HepG2 (cell line): ENCODE data around the gene RAP1A. TPM values are rescaled to one million over a fixed set of nuclear protein-coding genes. Genes with fewer than 3 reads are reported as not detected.
A peak's percentile ranks its signal among the peaks of the same experiment; 100 is the strongest.

Experiments
- EP300 ChIP-seq, 3 experiments: sonication (generic) in 1 of 3; formaldehyde crosslinking in 1 of 3; IDR thresholded peaks; 2 replicates each; pipeline versions ENCODE4 v1.5.1 to v1.6.1; 2011 to 2020; ENCODE audit warnings: low read depth in 2 of 3, low read length in 2 of 3, borderline replicate concordance in 1 of 3, improper control_type of control experiment in 1 of 3, mild to moderate bottlenecking in 1 of 3, missing genetic modification reagents in 1 of 3, moderate library complexity in 1 of 3
- FOSL2 ChIP-seq: sonication (generic); formaldehyde crosslinking; IDR thresholded peaks from 2 replicates; pipeline ENCODE4 v1.4.0; 2020; ENCODE audit warnings: missing genetic modification reagents
- MAFK ChIP-seq, 2 experiments: IDR thresholded peaks in 1 of 2; conservative IDR thresholded peaks in 1 of 2; 2 replicates each; pipeline ENCODE4 v1.6.1; 2011; ENCODE audit warnings: improper control_type of control experiment in 2 of 2, low read length in 2 of 2
- NAIF1 ChIP-seq: sonication (generic); formaldehyde crosslinking; IDR thresholded peaks from 2 replicates; pipeline ENCODE4 v1.5.0; 2020; ENCODE audit warnings: mild to moderate bottlenecking, missing genetic modification reagents, borderline replicate concordance
- PHB2 ChIP-seq: fragments of 450-650 bp; IDR thresholded peaks from 2 replicates; pipeline ENCODE4 v1.6.1; 2018; ENCODE audit not compliant: partially characterized antibody
- RELA ChIP-seq: sonication (generic); formaldehyde crosslinking; IDR thresholded peaks from 2 replicates; pipeline ENCODE4 v1.4.0; 2020; ENCODE audit warnings: missing genetic modification reagents
- ZNF607 ChIP-seq: sonication (generic); formaldehyde crosslinking; IDR thresholded peaks from 2 replicates; pipeline ENCODE4 v1.5.1; 2020; ENCODE audit warnings: missing genetic modification reagents, mild to moderate bottlenecking, borderline replicate concordance
- polyA plus RNA-seq, 8 experiments: library from polyadenylated mRNA; depleted of rRNA in 3 of 8; stranded (reverse) in 7 of 8; unstranded in 1 of 8; fragments of >200 nt; fragmentation: Illumina TruSeq in 4 of 8; extraction: Trizol in 4 of 8; gene quantifications; 2 replicates each; pipeline versions ENCODE4 v1.2.1 to v1.2.3, GENCODE V29; 2011 to 2016; ENCODE audit warnings: low read depth in 4 of 8, missing spikeins in 1 of 8, mixed read lengths in 1 of 8; ENCODE audit not compliant: insufficient read depth in 1 of 8
- total RNA-seq, 5 experiments: library from RNA; depleted of rRNA; stranded (reverse); fragments of >200 nt; fragmentation: Illumina TruSeq; extraction: Trizol; gene quantifications; 2 replicates each; pipeline ENCODE4 v1.2.3, GENCODE V29; 2016; ENCODE audit warnings: low read depth in 1 of 5
- TF ChIP-seq, protein P1 (sequence below): IDR thresholded peaks from 2 replicates; pipeline ENCODE4 v1.6.1; 2018; ENCODE audit warnings: missing genetic modification reagents, mild to moderate bottlenecking, missing compliant biosample characterization
- TF ChIP-seq, protein P2 (sequence below): sonication (generic); formaldehyde crosslinking; IDR thresholded peaks from 2 replicates; pipeline ENCODE4 v1.5.0; 2020; ENCODE audit warnings: mild to moderate bottlenecking, missing genetic modification reagents
- TF ChIP-seq, protein P3 (sequence below): sonication (generic); formaldehyde crosslinking; IDR thresholded peaks from 2 replicates; pipeline ENCODE4 v1.4.0; 2020; ENCODE audit warnings: mild to moderate bottlenecking, missing genetic modification reagents
- TF ChIP-seq, protein P4 (sequence below): sonication (generic); formaldehyde crosslinking; IDR thresholded peaks from 2 replicates; pipeline ENCODE4 v1.9.0; 2021; ENCODE audit warnings: mild to moderate bottlenecking, missing genetic modification reagents
- TF ChIP-seq, protein P5 (sequence below): IDR thresholded peaks from 2 replicates; pipeline ENCODE4 v1.6.1; 2016; ENCODE audit warnings: low read depth

RAP1A gene
- total and polyA plus RNA-seq, 2 of the 13 experiments (the other 11 are each of a cell fraction or from before 2014, with no cell fraction given) = 19.0 to 20.7 TPM

DNA sequence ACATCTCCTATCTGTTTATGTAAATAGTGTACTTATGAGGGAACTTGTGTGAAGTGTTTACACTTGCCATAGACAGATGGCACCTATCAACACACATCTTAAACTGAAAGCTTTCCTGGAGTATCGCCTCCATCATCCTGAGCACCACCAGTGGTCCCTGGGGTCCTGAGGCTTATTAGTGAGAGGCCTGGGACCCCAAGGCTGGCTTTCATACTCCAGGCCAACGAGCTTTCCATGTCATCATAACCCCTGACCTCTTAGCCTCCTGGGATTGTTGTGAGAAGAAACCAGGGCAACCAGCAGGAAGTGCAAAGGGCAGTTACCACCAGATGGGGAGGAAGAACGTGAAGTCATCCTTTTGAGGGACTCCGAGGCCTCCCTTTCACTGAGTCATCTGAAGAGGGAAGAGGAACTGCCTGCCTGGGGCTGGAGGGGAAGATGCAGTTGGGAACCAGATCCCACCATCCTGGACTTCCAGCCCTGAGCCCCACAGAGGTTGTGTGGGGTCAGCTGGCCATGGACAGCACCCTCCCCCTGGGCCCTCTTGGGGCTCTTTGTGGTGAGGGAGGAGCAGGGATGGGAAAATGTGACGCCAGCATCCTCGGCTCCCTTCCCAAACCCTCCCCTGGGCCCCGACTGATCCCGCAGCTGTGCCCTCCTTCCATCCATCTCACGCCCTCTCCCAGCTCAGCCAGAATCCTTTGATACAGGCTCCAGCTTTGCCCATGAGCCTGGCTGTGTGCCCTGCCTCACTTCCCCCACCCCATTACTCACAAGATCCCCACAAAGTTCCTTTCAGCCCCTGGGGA is 113.8 kb downstream of the RAP1A start (continued):
- TF ChIP-seq, protein P1, sequence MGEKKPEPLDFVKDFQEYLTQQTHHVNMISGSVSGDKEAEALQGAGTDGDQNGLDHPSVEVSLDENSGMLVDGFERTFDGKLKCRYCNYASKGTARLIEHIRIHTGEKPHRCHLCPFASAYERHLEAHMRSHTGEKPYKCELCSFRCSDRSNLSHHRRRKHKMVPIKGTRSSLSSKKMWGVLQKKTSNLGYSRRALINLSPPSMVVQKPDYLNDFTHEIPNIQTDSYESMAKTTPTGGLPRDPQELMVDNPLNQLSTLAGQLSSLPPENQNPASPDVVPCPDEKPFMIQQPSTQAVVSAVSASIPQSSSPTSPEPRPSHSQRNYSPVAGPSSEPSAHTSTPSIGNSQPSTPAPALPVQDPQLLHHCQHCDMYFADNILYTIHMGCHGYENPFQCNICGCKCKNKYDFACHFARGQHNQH (CRISPR knock-in tag) = peak; percentile 49; the same call in 1 of the 2 replicates
- TF ChIP-seq MAFK (conservative IDR thresholded peaks at IDR 0.05 in 1 of 2, IDR thresholded peaks at IDR 0.05 in 1 of 2; ENCODE audit: low read length in 2 of 2) = peak; percentile 29 to 49; a peak in 3 of 4 replicates
- TF ChIP-seq, protein P2, sequence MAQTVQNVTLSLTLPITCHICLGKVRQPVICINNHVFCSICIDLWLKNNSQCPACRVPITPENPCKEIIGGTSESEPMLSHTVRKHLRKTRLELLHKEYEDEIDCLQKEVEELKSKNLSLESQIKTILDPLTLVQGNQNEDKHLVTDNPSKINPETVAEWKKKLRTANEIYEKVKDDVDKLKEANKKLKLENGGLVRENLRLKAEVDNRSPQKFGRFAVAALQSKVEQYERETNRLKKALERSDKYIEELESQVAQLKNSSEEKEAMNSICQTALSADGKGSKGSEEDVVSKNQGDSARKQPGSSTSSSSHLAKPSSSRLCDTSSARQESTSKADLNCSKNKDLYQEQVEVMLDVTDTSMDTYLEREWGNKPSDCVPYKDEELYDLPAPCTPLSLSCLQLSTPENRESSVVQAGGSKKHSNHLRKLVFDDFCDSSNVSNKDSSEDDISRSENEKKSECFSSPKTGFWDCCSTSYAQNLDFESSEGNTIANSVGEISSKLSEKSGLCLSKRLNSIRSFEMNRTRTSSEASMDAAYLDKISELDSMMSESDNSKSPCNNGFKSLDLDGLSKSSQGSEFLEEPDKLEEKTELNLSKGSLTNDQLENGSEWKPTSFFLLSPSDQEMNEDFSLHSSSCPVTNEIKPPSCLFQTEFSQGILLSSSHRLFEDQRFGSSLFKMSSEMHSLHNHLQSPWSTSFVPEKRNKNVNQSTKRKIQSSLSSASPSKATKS = no peak
- no peak for TF ChIP-seq RELA (CRISPR knock-in tag)
- peak; percentile 90 for TF ChIP-seq FOSL2
- no peak for TF ChIP-seq PHB2
- TF ChIP-seq NAIF1 (CRISPR knock-in tag) = no peak
- TF ChIP-seq EP300 (IDR thresholded peaks at IDR 0.05; ENCODE audit: low read depth in 2 of 2, low read length in 2 of 2) = peak; percentile 53 to 78; a peak in 3 of 4 replicates
- TF ChIP-seq EP300 (CRISPR knock-in tag; IDR thresholded peaks at IDR 0.05; ENCODE audit: borderline replicate concordance) = peak; percentile 56; the same call in 1 of the 2 replicates
- TF ChIP-seq, protein P3, sequence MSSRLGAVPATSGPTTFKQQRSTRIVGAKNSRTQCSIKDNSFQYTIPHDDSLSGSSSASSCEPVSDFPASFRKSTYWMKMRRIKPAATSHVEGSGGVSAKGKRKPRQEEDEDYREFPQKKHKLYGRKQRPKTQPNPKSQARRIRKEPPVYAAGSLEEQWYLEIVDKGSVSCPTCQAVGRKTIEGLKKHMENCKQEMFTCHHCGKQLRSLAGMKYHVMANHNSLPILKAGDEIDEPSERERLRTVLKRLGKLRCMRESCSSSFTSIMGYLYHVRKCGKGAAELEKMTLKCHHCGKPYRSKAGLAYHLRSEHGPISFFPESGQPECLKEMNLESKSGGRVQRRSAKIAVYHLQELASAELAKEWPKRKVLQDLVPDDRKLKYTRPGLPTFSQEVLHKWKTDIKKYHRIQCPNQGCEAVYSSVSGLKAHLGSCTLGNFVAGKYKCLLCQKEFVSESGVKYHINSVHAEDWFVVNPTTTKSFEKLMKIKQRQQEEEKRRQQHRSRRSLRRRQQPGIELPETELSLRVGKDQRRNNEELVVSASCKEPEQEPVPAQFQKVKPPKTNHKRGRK (CRISPR knock-in tag) = no peak
- TF ChIP-seq ZNF607 (CRISPR knock-in tag) = peak; percentile 56; the same call in 1 of the 2 replicates
- TF ChIP-seq, protein P4, sequence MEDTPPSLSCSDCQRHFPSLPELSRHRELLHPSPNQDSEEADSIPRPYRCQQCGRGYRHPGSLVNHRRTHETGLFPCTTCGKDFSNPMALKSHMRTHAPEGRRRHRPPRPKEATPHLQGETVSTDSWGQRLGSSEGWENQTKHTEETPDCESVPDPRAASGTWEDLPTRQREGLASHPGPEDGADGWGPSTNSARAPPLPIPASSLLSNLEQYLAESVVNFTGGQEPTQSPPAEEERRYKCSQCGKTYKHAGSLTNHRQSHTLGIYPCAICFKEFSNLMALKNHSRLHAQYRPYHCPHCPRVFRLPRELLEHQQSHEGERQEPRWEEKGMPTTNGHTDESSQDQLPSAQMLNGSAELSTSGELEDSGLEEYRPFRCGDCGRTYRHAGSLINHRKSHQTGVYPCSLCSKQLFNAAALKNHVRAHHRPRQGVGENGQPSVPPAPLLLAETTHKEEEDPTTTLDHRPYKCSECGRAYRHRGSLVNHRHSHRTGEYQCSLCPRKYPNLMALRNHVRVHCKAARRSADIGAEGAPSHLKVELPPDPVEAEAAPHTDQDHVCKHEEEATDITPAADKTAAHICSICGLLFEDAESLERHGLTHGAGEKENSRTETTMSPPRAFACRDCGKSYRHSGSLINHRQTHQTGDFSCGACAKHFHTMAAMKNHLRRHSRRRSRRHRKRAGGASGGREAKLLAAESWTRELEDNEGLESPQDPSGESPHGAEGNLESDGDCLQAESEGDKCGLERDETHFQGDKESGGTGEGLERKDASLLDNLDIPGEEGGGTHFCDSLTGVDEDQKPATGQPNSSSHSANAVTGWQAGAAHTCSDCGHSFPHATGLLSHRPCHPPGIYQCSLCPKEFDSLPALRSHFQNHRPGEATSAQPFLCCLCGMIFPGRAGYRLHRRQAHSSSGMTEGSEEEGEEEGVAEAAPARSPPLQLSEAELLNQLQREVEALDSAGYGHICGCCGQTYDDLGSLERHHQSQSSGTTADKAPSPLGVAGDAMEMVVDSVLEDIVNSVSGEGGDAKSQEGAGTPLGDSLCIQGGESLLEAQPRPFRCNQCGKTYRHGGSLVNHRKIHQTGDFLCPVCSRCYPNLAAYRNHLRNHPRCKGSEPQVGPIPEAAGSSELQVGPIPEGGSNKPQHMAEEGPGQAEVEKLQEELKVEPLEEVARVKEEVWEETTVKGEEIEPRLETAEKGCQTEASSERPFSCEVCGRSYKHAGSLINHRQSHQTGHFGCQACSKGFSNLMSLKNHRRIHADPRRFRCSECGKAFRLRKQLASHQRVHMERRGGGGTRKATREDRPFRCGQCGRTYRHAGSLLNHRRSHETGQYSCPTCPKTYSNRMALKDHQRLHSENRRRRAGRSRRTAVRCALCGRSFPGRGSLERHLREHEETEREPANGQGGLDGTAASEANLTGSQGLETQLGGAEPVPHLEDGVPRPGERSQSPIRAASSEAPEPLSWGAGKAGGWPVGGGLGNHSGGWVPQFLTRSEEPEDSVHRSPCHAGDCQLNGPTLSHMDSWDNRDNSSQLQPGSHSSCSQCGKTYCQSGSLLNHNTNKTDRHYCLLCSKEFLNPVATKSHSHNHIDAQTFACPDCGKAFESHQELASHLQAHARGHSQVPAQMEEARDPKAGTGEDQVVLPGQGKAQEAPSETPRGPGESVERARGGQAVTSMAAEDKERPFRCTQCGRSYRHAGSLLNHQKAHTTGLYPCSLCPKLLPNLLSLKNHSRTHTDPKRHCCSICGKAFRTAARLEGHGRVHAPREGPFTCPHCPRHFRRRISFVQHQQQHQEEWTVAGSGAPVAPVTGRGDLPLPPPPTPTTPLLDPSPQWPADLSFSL (CRISPR knock-in tag) = no peak
- TF ChIP-seq, protein P5, sequence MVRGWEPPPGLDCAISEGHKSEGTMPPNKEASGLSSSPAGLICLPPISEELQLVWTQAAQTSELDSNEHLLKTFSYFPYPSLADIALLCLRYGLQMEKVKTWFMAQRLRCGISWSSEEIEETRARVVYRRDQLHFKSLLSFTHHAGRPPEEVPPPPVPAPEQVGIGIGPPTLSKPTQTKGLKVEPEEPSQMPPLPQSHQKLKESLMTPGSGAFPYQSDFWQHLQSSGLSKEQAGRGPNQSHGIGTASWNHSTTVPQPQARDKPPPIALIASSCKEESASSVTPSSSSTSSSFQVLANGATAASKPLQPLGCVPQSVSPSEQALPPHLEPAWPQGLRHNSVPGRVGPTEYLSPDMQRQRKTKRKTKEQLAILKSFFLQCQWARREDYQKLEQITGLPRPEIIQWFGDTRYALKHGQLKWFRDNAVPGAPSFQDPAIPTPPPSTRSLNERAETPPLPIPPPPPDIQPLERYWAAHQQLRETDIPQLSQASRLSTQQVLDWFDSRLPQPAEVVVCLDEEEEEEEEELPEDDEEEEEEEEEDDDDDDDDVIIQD (CRISPR knock-in tag) = peak; percentile 67
